ENCODE data around the gene COL4A4. TPM values are rescaled to one million over a fixed set of nuclear protein-coding genes. Genes with fewer than 3 reads are reported as not detected.

Gene COL4A4
- total RNA-seq, 1 donor: 0.36 TPM

- Histone ChIP-seq H3K4me2 (ENCODE audit: insufficient read depth, low read length) (no peak overlapping the region), H3K27me3 (ENCODE audit: insufficient read depth, low read length) (peaks cover 6% of the 10 kb centered on the region), H2AFZ (ENCODE audit: low read length) (no peak overlapping the region), H4K20me1 (ENCODE audit: insufficient read depth, low read length) (no peaks in the 10 kb centered on the region), H3K4me1 (ENCODE audit: insufficient read depth, low read length) (no peaks in the 10 kb centered on the region), H3K9me3 (ENCODE audit: low read depth, low read length) (no peaks in the 10 kb centered on the region), H3K27ac (ENCODE audit: low read depth, low read length) (no peak overlapping the region), H3K4me3 (ENCODE audit: insufficient read depth, low read length) (no peak overlapping the region), H3K79me2 (ENCODE audit: insufficient read depth, low read length) (no peaks in the 10 kb centered on the region), H3K36me3 (ENCODE audit: insufficient read depth, low read length) (no peaks in the 10 kb centered on the region)
- TF ChIP-seq CTCF (IDR thresholded peaks at IDR 0.05; ENCODE audit: extremely low read depth, low read depth, low read length): no peak
- no peak for DNase-seq (ENCODE audit: insufficient read length, low spot score, missing footprints)
Measured at GRCh38 chr2:227204452-227204851, 40.4 kb upstream of the COL4A4 start.

- Histone ChIP-seq H3K79me2 (ENCODE audit: insufficient read depth, low read length) (no peaks in the 10 kb centered on the region), H3K27me3 (ENCODE audit: insufficient read depth, low read length) (no peaks in the 10 kb centered on the region), H3K4me1 (ENCODE audit: insufficient read depth, low read length) (no peaks in the 10 kb centered on the region), H2AFZ (ENCODE audit: low read length) (no peak overlapping the region), H3K27ac (ENCODE audit: low read depth, low read length) (no peak overlapping the region), H3K4me2 (ENCODE audit: insufficient read depth, low read length) (no peak overlapping the region), H3K4me3 (ENCODE audit: insufficient read depth, low read length) (no peak overlapping the region), H4K20me1 (ENCODE audit: insufficient read depth, low read length) (no peaks in the 10 kb centered on the region), H3K36me3 (ENCODE audit: insufficient read depth, low read length) (no peaks in the 10 kb centered on the region), H3K9me3 (ENCODE audit: low read depth, low read length) (no peaks in the 10 kb centered on the region)
- DNase-seq (ENCODE audit: insufficient read length, low spot score, missing footprints): no peak
- no peak for TF ChIP-seq CTCF (IDR thresholded peaks at IDR 0.05; ENCODE audit: extremely low read depth, low read depth, low read length)
Measured at GRCh38 chr2:227201771-227202170, 37.8 kb upstream of the COL4A4 start.

GRCh38 chr2:227198866-227199265, 34.9 kb upstream of the COL4A4 start:
- no peaks in the 10 kb centered on the region for H3K36me3 ChIP-seq (ENCODE audit: insufficient read depth, low read length)
- no peaks in the 10 kb centered on the region for H3K79me2 ChIP-seq (ENCODE audit: insufficient read depth, low read length)
- H3K4me1 ChIP-seq (ENCODE audit: insufficient read depth, low read length): no peaks in the 10 kb centered on the region
- H4K20me1 ChIP-seq (ENCODE audit: insufficient read depth, low read length): no peaks in the 10 kb centered on the region
- no peak overlapping the region for H3K4me2 ChIP-seq (ENCODE audit: insufficient read depth, low read length)
- no peaks in the 10 kb centered on the region for H3K9me3 ChIP-seq (ENCODE audit: low read depth, low read length)
- no peak for TF ChIP-seq CTCF (IDR thresholded peaks at IDR 0.05; ENCODE audit: extremely low read depth, low read depth, low read length)
- no peak for DNase-seq (ENCODE audit: insufficient read length, low spot score, missing footprints)
- H3K27me3 ChIP-seq (ENCODE audit: insufficient read depth, low read length): no peaks in the 10 kb centered on the region
- no peak overlapping the region for H3K27ac ChIP-seq (ENCODE audit: low read depth, low read length)
- no peak overlapping the region for H2AFZ ChIP-seq (ENCODE audit: low read length)
- H3K4me3 ChIP-seq (ENCODE audit: insufficient read depth, low read length): no peak overlapping the region

- TF ChIP-seq CTCF (IDR thresholded peaks at IDR 0.05; ENCODE audit: extremely low read depth, low read depth, low read length): no peak
- H3K27me3 ChIP-seq (ENCODE audit: insufficient read depth, low read length): no peaks in the 10 kb centered on the region
Measured at GRCh38 chr2:227194219-227194618, 30.2 kb upstream of the COL4A4 start.

More at GRCh38 chr2:227194219-227194618, 30.2 kb upstream of the COL4A4 start:
- Histone ChIP-seq H3K27ac (ENCODE audit: low read depth, low read length) (no peak overlapping the region), H2AFZ (ENCODE audit: low read length) (no peak overlapping the region), H3K4me2 (ENCODE audit: insufficient read depth, low read length) (no peak overlapping the region), H3K79me2 (ENCODE audit: insufficient read depth, low read length) (no peaks in the 10 kb centered on the region), H3K36me3 (ENCODE audit: insufficient read depth, low read length) (no peaks in the 10 kb centered on the region), H3K4me1 (ENCODE audit: insufficient read depth, low read length) (peaks cover 4% of the 10 kb centered on the region), H4K20me1 (ENCODE audit: insufficient read depth, low read length) (no peaks in the 10 kb centered on the region), H3K4me3 (ENCODE audit: insufficient read depth, low read length) (no peak overlapping the region), H3K9me3 (ENCODE audit: low read depth, low read length) (no peaks in the 10 kb centered on the region)
- DNase-seq (ENCODE audit: insufficient read length, low spot score, missing footprints): peak; percentile 42

All from osteoblast (primary cell).